Loucy (cell line): ENCODE data around the gene C1QTNF5.

Source experiments
- CTCF ChIP-seq: fragments of 200-600 bp; sonication (generic); conservative IDR thresholded peaks from 2 replicates; pipeline ENCODE4 v1.5.1; 2014; ENCODE audit warnings: mild to moderate bottlenecking, antibody characterized with exemption, low read length
- EZH2phosphoT487 ChIP-seq: fragments of 200-600 bp; IDR thresholded peaks from 2 replicates; pipeline ENCODE4 v1.6.1; 2018; ENCODE audit warnings: antibody characterized with exemption, mild to moderate bottlenecking, moderate library complexity, borderline replicate concordance

GRCh38 chr11:119342362-119343130, 1.9 kb upstream of the C1QTNF5 start:
- no peak for TF ChIP-seq CTCF
- TF ChIP-seq EZH2phosphoT487, result no peak
